ENCODE data around the gene WNT7B. TPM values are rescaled to one million over a fixed set of nuclear protein-coding genes. Genes with fewer than 3 reads are reported as not detected.

WNT7B gene
- polyA plus RNA-seq, 1 experiment, result not detected

DNA sequence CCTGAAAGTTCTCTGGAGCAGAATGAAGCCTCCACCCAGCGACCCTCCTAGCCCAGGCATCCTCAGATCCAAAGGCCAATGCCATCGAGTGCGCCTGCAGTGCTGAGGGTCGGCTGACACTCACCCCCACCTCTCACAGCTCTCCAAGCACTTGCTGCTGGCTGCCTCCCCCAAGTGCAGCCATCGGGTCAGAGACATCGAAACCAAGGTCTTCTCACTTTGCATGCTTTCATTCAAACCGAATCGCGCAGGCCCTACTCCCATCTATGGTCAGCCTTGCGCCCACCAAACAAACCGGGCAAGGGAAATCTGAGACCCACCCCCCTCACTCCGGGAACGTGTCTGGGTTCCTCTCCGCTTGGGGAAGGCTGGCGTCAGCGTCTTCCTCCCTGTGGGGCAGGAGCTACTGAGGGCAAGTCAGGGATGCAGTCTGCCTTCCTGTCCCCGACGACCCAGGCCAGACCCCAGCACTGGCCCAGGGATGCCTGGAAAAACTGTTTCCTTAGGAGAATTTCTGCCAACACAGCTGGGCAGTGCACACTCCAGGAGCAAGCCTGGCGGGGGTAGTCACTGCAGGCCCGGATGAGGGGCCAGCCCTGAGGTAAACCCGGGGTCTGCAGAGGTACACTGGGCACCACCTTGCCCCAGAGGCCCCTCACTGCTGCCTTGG lies 7.0 kb downstream of the WNT7B start:
- POLR2A ChIA-PET, result no interaction called here
- DNase-seq (ENCODE audit: low read depth), result no peak
- no peak overlapping the region for H3K4me3 ChIP-seq (ENCODE audit: low read depth, low read length)
- TF ChIP-seq, protein P1, sequence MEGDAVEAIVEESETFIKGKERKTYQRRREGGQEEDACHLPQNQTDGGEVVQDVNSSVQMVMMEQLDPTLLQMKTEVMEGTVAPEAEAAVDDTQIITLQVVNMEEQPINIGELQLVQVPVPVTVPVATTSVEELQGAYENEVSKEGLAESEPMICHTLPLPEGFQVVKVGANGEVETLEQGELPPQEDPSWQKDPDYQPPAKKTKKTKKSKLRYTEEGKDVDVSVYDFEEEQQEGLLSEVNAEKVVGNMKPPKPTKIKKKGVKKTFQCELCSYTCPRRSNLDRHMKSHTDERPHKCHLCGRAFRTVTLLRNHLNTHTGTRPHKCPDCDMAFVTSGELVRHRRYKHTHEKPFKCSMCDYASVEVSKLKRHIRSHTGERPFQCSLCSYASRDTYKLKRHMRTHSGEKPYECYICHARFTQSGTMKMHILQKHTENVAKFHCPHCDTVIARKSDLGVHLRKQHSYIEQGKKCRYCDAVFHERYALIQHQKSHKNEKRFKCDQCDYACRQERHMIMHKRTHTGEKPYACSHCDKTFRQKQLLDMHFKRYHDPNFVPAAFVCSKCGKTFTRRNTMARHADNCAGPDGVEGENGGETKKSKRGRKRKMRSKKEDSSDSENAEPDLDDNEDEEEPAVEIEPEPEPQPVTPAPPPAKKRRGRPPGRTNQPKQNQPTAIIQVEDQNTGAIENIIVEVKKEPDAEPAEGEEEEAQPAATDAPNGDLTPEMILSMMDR (IDR thresholded peaks at IDR 0.05; ENCODE audit: insufficient read depth, low read depth, low read length), result no peak
- CTCF ChIA-PET, result interaction anchor here (0.9 to 1.1 kb wide), 2 partner anchors 8 to 386 kb away, joined by 3 read pairs; no protein-coding TSS in a partner anchor
- no peaks in the 10 kb centered on the region for H3K36me3 ChIP-seq (ENCODE audit: control insufficient read depth, insufficient read depth, low read length)
- H3K27me3 ChIP-seq (ENCODE audit: control insufficient read depth, insufficient read depth, low read length), result peaks cover 23% of the 10 kb centered on the region

DNA sequence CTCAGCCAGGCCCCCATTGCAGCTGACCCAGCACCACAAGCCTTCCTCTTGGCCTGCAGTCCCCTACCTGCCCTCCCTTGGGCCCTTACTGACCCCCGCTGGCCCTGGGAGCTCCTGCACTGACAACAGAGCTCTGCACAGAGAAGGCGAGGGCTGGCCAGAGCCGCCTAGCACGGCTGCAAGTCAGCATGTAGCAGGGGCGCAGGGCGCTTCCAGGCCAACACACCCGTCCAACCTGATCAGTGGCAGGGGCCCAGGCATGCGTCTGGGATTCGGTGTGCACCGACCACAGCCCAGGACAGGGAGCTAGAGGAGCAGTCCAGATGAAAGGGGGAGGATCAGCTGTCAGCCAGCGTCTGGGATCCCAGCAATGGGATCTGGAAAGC lies 7.6 kb downstream of the WNT7B start:
- TF ChIP-seq, protein P1 (IDR thresholded peaks at IDR 0.05; ENCODE audit: insufficient read depth, low read depth, low read length), result no peak
- H3K36me3 ChIP-seq (ENCODE audit: control insufficient read depth, insufficient read depth, low read length), result no peaks in the 10 kb centered on the region
- ChIA-PET CTCF (interaction anchor here (0.7 to 0.9 kb wide), 2 partner anchors 8 to 63 kb away, joined by 3 read pairs; no protein-coding TSS in a partner anchor), POLR2A (no interaction called here)
- no peak for DNase-seq (ENCODE audit: low read depth)
- no peak overlapping the region for H3K4me3 ChIP-seq (ENCODE audit: low read depth, low read length)
- peaks cover 21% of the 10 kb centered on the region for H3K27me3 ChIP-seq (ENCODE audit: control insufficient read depth, insufficient read depth, low read length)

DNA sequence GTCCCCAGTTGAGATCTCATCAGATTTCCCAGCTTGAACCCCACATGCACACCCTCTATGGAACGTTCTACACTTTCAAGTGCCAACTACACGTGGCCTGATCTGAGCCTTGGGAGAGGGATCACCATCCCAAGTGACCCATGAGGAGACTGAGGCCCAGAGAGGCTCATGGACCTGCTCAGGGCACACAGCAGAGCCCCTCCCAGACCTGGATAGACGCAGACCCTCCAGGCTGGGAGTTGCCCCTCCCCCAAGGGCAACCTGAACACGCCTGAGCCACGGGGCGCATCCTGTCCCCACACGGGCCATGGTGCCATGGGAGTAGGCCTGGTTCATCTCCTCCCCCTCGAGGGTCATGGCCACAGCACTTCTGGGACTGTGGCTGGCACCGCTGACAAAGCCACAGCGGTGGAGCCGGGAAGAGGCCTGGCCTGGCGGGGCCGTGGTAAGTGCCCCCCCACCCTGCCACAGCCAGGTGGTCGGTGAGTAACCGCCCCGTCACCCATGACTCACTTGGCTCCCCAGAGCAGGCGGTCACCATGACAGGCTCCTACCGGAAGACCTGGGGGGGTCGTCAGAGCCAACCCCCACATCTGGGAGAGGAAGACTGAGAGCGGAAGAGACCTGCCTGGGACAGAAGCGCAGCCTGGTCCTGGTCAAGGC lies 8.1 kb downstream of the WNT7B start:
- CTCF ChIA-PET, result interaction anchor here (0.7 kb wide), 1 partner anchor 63 kb away, joined by 3 read pairs; no protein-coding TSS in a partner anchor
- H3K36me3 ChIP-seq (ENCODE audit: control insufficient read depth, insufficient read depth, low read length), result no peaks in the 10 kb centered on the region
- TF ChIP-seq, protein P1 (IDR thresholded peaks at IDR 0.05; ENCODE audit: insufficient read depth, low read depth, low read length), result no peak
- no peak overlapping the region for H3K4me3 ChIP-seq (ENCODE audit: low read depth, low read length)
- no peak for DNase-seq (ENCODE audit: low read depth)
- peaks cover 20% of the 10 kb centered on the region for H3K27me3 ChIP-seq (ENCODE audit: control insufficient read depth, insufficient read depth, low read length)
- POLR2A ChIA-PET, result no interaction called here

DNA sequence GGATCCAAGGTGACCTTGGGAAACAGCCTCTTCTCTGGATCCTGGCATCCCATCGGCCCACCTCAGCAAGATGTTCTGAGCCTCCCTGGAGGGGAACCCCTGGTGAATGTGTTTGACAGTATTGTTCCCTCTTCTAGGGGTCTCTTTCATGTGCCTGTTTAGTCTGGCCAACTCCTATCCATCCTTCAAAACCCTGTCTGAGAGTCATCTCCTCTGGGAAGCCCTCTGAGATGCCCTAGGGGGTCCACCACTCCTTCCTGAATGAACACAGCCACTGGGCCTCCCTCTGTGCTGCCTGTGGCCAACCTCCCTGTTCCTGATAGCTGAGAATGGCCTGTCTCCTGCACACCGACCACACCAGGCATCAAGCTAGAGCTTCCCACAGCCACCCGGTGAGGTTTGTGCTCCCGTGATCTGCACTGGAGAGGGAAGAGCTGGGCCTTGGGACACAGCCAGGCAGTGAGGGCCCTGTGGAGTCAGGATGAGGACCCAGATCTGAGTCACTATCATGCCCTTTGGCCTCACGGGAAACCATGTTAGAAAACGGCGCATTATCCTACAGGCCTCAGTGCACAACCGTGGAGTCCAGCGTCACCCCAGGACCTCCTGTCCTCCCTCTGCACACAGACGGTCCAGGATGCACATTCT lies 8.8 kb downstream of the WNT7B start:
- DNase-seq (ENCODE audit: low read depth), result no peak
- CTCF ChIA-PET, result no interaction called here
- Histone ChIP-seq H3K36me3 (ENCODE audit: control insufficient read depth, insufficient read depth, low read length) (no peaks in the 10 kb centered on the region), H3K4me3 (ENCODE audit: low read depth, low read length) (no peak overlapping the region), H3K27me3 (ENCODE audit: control insufficient read depth, insufficient read depth, low read length) (peaks cover 17% of the 10 kb centered on the region)
- TF ChIP-seq, protein P1 (IDR thresholded peaks at IDR 0.05; ENCODE audit: insufficient read depth, low read depth, low read length), result no peak
- POLR2A ChIA-PET, result no interaction called here

DNA sequence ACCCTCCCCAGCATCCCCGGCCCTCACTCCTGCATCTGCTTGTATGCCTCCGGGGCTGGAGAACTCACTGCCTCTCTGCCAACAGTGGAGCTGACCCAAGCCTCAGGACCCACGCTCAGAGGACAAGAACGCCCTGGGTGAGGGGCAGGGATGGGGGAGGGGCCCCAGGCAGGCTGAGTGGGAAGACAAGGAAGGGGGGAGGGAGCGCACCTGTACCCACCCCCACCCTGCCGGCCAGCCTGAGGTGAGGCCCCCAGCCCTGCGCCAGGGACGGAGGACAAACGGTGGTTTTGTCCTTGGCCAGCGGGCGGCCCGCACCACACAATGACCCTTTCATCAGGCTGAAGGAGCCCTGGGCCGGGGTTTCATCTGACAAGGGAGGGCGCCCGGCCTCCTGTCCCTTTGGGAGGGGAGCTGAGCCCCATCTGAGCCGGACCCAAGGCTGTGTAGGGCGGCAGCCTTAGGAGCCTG lies 10.0 kb downstream of the WNT7B start:
- Histone ChIP-seq H3K36me3 (ENCODE audit: control insufficient read depth, insufficient read depth, low read length) (no peaks in the 10 kb centered on the region), H3K27me3 (ENCODE audit: control insufficient read depth, insufficient read depth, low read length) (peaks cover 10% of the 10 kb centered on the region; the same call in 1 of the 2 replicates), H3K4me3 (ENCODE audit: low read depth, low read length) (no peak overlapping the region)
- no peak for DNase-seq (ENCODE audit: low read depth)
- CTCF ChIA-PET, result interaction anchor here (2.6 kb wide), 1 partner anchor 389 kb away, joined by 7 read pairs; no protein-coding TSS in a partner anchor
- POLR2A ChIA-PET, result no interaction called here
- TF ChIP-seq, protein P1 (IDR thresholded peaks at IDR 0.05; ENCODE audit: insufficient read depth, low read depth, low read length), result no peak
